GM21528 (cell line): ENCODE measurements around the gene B4GALT1.

Source experiments
- ATAC-seq: cut with Tn5 transposase; IDR thresholded peaks from one replicate; pipeline ENCODE4 v1.9.1; 2021; ENCODE audit warnings: mild to moderate bottlenecking, moderate library complexity; ENCODE audit not compliant: unreplicated experiment, low FRiP score

B4GALT1 gene

GRCh38 chr9:33143241-33143661 is 23.9 kb downstream of the B4GALT1 start:
- ATAC-seq, result no peak

GRCh38 chr9:33142535-33142934 is 24.6 kb downstream of the B4GALT1 start:
- no peak for ATAC-seq

GRCh38 chr9:33140401-33141360 is 26.5 kb downstream of the B4GALT1 start:
- ATAC-seq, result no peak

- no peak for ATAC-seq
Observed at GRCh38 chr9:33139421-33140228, 27.5 kb downstream of the B4GALT1 start.

GRCh38 chr9:33138768-33139167 is 28.4 kb downstream of the B4GALT1 start:
- no peak for ATAC-seq

GRCh38 chr9:33137781-33138264 is 29.3 kb downstream of the B4GALT1 start:
- no peak for ATAC-seq

- peak; percentile 39 for ATAC-seq
Observed at GRCh38 chr9:33136721-33137670, 30.1 kb downstream of the B4GALT1 start.

GRCh38 chr9:33135470-33135958 is 31.6 kb downstream of the B4GALT1 start:
- ATAC-seq, result no peak

GRCh38 chr9:33135031-33135461 is 32.1 kb downstream of the B4GALT1 start:
- ATAC-seq, result no peak

- ATAC-seq, result no peak
Observed at GRCh38 chr9:33133186-33133585, 34.0 kb downstream of the B4GALT1 start.

- no peak for ATAC-seq
Observed at GRCh38 chr9:33131790-33132772, 35.1 kb downstream of the B4GALT1 start.

- no peak for ATAC-seq
Observed at GRCh38 chr9:33130961-33131789, 36.0 kb downstream of the B4GALT1 start.

- peak; percentile 70 for ATAC-seq
Observed at GRCh38 chr9:33129886-33130881, 37.0 kb downstream of the B4GALT1 start.

GRCh38 chr9:33129251-33129885 is 37.8 kb downstream of the B4GALT1 start:
- no peak for ATAC-seq

GRCh38 chr9:33128570-33128969 is 38.6 kb downstream of the B4GALT1 start:
- no peak for ATAC-seq

GRCh38 chr9:33127881-33128280 is 39.3 kb downstream of the B4GALT1 start:
- no peak for ATAC-seq
